Calu3 (cell line): ENCODE results near the gene ANKRD13D. TPM values are rescaled to one million over a fixed set of nuclear protein-coding genes. Genes with fewer than 3 reads are reported as not detected.

Source experiments
- BruUV-seq: library from RNA; stranded (reverse); fragments of 400-500 nt; replicated peaks from 2 replicates; lab custom pipeline; 2021; lab: Mats Ljungman, UMichigan
- CTCF ChIA-PET: fragments of 300-600 bp; sonication (Branson Sonifier 250); formaldehyde crosslinking; loops from one replicate; lab custom pipeline; 2022; ENCODE audit warnings: antibody characterized with exemption; lab: Charles Lee
- DNase-seq: peaks from one replicate; pipeline ENCODE4 v3.0.0; 2022
- H3K27ac Mint-ChIP-seq: one replicate; pipeline ENCODE4 v1.8.0; 2022; ENCODE audit warnings: mixed read lengths; ENCODE audit not compliant: unreplicated experiment
- H3K27me3 Mint-ChIP-seq: one replicate; pipeline ENCODE4 v1.8.0; 2022; ENCODE audit warnings: mixed read lengths; ENCODE audit not compliant: unreplicated experiment
- H3K36me3 Mint-ChIP-seq: one replicate; pipeline ENCODE4 v1.8.0; 2022; ENCODE audit warnings: mild to moderate bottlenecking, moderate library complexity, mixed read lengths; ENCODE audit not compliant: insufficient read depth, unreplicated experiment
- H3K4me1 Mint-ChIP-seq: one replicate; pipeline ENCODE4 v1.8.0; 2022; ENCODE audit warnings: mild to moderate bottlenecking, low read depth, mixed read lengths; ENCODE audit not compliant: unreplicated experiment
- H3K4me3 Mint-ChIP-seq: one replicate; pipeline ENCODE4 v1.8.0; 2022; ENCODE audit warnings: mild to moderate bottlenecking, low read depth, moderate library complexity, mixed read lengths; ENCODE audit not compliant: unreplicated experiment
- H3K9me3 Mint-ChIP-seq: one replicate; pipeline ENCODE4 v1.8.0; 2022; ENCODE audit warnings: low read depth, mixed read lengths; ENCODE audit not compliant: unreplicated experiment
- CTCF ChIP-seq: fragments of 200-600 bp; IDR thresholded peaks from one replicate; pipeline ENCODE4 v1.8.0; 2022; ENCODE audit warnings: antibody characterized with exemption; ENCODE audit not compliant: unreplicated experiment
- intact Hi-C: fragments of 100-400 bp; cut with micrococcal nuclease; formaldehyde crosslinking; loops from one replicate; pipeline ENCODE4 v1.10.0; 2022; ENCODE audit not compliant: unreplicated experiment
- total RNA-seq: library from RNA; stranded (reverse); gene quantifications from 2 replicates; pipeline ENCODE4 v1.2.3, GENCODE V29; 2022

The ANKRD13D gene
- total RNA-seq, 1 experiment from 2014 or later = 50.8 TPM

GRCh38 chr11:67300756-67301312, 11.7 kb downstream of the ANKRD13D start:
- Mint-ChIP-seq H3K27ac (no peak overlapping the region), H3K4me3 (no peak overlapping the region), H3K4me1 (peaks cover 10% of the 10 kb centered on the region), H3K27me3 (no peaks in the 10 kb centered on the region), H3K9me3 (peaks cover 6% of the 10 kb centered on the region), H3K36me3 (peaks cover 70% of the 10 kb centered on the region)
- no peak for DNase-seq
- BruUV-seq = no TSS peak
- TF ChIP-seq CTCF = no peak
- CTCF ChIA-PET = no interaction called here
- intact Hi-C loops = loop anchor here (5.0 kb wide), 1 partner anchor 154 kb away; no protein-coding TSS in a partner anchor

GRCh38 chr11:67301313-67301921, 12.3 kb downstream of the ANKRD13D start:
- Mint-ChIP-seq H3K4me3 (no peak overlapping the region), H3K4me1 (peaks cover 10% of the 10 kb centered on the region), H3K36me3 (peaks cover 70% of the 10 kb centered on the region), H3K27ac (no peak overlapping the region), H3K27me3 (no peaks in the 10 kb centered on the region), H3K9me3 (peaks cover 3% of the 10 kb centered on the region)
- intact Hi-C loops = loop anchor here (5.0 kb wide), 1 partner anchor 154 kb away; no protein-coding TSS in a partner anchor
- DNase-seq = no peak
- TF ChIP-seq CTCF = no peak
- CTCF ChIA-PET = interaction anchor here (0.6 kb wide), 1 partner anchor 15 kb away, joined by 5 read pairs; no protein-coding TSS in a partner anchor
- BruUV-seq = no TSS peak

GRCh38 chr11:67301951-67302516, 12.9 kb downstream of the ANKRD13D start:
- peaks cover under 1% of the 10 kb centered on the region for H3K9me3 Mint-ChIP-seq
- peaks cover 70% of the 10 kb centered on the region for H3K36me3 Mint-ChIP-seq
- no peak for DNase-seq
- H3K4me3 Mint-ChIP-seq = peak overlapping the region; percentile 70
- CTCF ChIA-PET = interaction anchor here (0.6 to 1.6 kb wide), 3 partner anchors 9 to 372 kb away, joined by 5 to 6 read pairs (median 5); no protein-coding TSS in a partner anchor
- intact Hi-C loops = loop anchor here (5.0 kb wide), 1 partner anchor 155 kb away; no protein-coding TSS in a partner anchor
- H3K27ac Mint-ChIP-seq = peak overlapping the region; percentile 87
- no TSS peak for BruUV-seq
- H3K4me1 Mint-ChIP-seq = peaks cover 10% of the 10 kb centered on the region
- H3K27me3 Mint-ChIP-seq = no peaks in the 10 kb centered on the region
- no peak for TF ChIP-seq CTCF

- CTCF ChIA-PET = interaction anchor here (0.6 to 2.7 kb wide), 7 partner anchors 10 to 447 kb away, joined by 3 to 15 read pairs (median 5); no protein-coding TSS in a partner anchor
- peak; percentile 60 for DNase-seq
- no peaks in the 10 kb centered on the region for H3K27me3 Mint-ChIP-seq
- peak overlapping the region; percentile 70 for H3K4me3 Mint-ChIP-seq
- no peak for TF ChIP-seq CTCF
- H3K36me3 Mint-ChIP-seq = peaks cover 73% of the 10 kb centered on the region
- intact Hi-C loops = loop anchor here (5.0 kb wide), 1 partner anchor 155 kb away; no protein-coding TSS in a partner anchor
- BruUV-seq = TSS peak; percentile 64
- peaks cover 10% of the 10 kb centered on the region for H3K4me1 Mint-ChIP-seq
- H3K9me3 Mint-ChIP-seq = no peaks in the 10 kb centered on the region
- peak overlapping the region; percentile 87 for H3K27ac Mint-ChIP-seq
Observed at GRCh38 chr11:67302571-67303131, 13.5 kb downstream of the ANKRD13D start.
